Hematopoietic multipotent progenitor cell treated with erythropoietin and hydrocortisone succinate and interleukin-3 and kit ligand, for 4 days (in vitro differentiated cells): ENCODE measurements around the gene PRG2.
"Not testable (repeated sequence)": the region's sequence is repeated elsewhere in the genome, so short reads cannot be mapped to it uniquely, and the experiment has no call there.

Experiments used
- DNase-seq: peaks from one replicate; pipeline ENCODE4 v3.0.0-alpha.2; 2015

PRG2 gene

DNA sequence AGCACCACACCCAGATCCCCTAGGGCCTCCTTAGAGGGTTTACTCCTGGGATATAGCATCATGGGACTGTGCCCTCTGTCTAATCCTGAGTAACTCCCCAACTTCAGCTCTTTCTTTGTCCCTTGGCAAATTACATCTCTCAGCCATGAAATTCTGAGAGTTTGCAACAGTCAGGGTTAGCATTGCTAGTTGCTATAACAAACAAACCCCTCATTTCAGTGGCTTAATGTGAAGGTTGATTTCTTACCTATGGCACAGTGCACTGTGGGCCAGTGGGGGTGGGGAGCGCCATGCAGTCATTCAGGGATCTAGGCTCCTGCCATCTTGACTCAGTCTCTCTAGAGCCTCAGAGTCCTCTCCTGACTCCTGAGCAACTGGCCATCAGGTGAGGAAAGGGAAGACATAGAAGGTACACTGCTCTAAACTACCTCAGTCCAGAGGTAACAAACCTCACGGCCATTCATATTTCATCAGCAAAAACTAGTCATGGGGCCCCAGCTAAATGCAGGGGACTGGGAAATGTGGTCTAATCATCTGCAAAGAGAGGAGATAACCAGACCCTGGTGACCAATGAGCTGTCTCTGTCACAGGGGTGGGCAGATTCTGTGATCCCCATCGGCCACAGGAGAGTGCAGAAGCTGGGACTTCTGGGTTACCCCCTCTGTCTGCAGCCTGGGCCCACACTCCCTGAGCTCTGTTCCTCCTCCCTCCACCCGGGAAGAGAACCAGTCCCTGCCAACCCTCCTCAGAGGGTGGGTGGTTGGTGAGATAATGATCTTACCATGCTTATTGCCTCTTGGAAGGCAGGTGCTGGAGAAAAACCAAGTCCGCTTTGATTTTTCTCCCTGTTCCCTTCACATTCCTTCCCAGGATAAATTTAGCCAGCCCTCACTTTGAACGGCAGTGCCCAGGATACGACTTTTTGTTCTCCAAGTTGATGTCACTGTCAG, 27.0 kb downstream of the PRG2 start:
- DNase-seq, result peak; percentile 77

DNA sequence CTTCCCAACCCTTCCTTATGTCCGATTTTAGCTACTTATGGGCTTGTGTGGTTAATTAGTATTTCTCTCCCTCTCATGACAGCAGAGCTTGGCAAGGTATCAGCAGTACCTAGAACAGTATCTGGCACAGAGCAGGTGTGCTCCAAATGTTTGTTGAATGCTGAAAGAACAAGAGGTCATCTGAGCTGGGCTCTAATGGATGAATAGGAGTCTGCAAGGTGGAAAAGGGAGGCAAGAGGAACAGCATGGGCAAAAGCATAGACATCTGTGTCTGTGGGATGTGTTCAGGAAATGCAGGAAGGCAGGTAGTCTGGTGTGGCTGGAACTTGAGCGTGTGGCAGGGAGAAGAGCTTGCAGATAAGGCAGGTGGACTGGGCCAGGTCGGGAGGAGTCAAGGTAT, 28.5 kb downstream of the PRG2 start:
- no peak for DNase-seq

DNA sequence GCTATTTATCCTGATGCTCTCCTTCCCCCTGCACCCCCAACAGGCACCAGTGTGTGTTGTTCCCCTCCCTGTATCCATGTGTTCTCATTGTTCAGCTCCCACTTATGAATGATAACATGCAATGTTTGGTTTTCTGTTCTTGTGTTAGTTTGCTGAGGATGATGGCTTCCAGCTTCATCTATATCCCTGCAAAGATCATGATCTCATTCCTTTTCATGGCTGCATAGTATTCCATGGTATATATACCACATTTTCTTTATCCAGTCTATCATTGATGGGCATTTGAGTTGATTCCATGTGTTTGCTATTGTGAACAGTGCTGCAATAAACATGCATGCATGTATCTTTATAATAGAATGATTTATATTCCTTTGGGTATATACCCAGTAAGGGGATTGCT, 29.0 kb downstream of the PRG2 start:
- DNase-seq, result not testable (repeated sequence)

DNA sequence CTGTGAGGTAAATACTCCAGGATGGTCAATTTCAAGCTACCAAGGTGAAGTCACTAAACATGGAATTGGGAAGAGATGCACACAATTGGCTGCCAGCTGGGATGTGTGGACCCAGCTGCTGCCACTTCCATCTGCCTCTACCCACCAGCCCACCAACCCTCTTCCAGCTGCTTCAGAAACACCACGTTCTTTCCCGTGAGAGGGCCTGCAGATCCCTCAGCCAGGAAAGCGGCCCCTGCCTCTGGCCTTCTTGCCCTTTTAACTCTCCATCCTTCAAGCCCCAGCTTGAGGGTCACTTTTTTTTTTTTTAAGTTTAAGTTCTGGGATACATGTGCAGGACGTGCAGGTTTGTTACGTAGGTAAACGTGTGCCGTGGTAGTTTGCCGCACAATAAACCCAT, 29.5 kb downstream of the PRG2 start:
- no peak for DNase-seq

DNA sequence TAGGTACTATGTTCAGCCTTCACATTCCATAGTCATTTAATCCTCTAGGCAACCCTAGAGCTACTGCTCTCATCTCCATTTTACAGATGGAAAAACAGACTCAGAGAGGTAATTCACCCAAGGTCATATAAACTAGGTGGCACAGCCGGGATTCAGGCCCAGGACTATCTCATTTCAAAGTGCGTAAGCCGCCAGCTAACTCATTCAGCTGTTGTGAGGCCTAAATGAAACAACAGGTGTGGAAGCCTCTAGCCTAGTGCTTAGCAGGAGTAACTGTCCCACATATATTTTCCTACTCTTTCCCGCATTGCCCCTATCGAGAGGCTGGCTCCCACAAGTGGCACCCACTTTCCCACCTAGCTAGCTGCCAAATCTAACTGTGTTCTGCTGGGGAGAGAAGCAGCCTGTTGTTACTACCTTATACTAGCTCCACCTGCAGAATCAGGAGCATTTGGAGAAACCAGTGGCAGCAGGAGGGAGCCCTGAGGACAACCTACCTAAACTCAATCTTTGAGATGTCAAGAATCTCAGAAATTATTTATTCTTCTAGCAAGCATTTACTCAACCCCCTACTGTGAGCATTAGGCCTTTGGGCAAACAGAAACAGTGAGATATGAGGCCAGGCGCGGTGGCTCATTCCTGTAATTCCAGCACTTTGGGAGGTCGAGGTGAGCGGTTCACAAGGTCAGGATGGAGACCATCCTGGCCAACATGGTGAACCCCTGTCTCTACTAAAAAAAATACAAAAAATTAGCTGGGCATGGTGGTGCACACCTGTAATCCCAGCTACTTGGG, 30.4 kb downstream of the PRG2 start:
- DNase-seq, result no peak

DNA sequence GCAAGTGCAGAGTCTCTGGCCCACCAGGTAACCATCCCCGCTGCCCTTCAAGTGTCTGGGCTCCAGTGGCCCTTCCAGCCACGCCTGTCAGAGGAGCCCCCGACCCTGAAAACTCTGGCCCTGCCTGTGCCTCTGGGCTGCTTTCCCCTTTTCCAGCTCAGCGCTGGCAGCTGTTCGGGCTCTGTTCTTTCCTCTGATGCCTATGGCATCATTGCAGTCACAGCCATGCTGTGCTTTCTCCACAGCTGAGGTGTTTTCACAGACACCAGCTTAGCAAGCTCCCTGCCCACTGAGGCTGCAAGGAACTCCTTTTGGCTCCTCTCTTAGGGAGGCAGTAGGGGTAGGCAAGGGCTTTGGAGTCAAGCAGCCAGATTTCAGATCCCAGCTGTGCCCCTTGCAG, 31.1 kb downstream of the PRG2 start:
- no peak for DNase-seq

DNA sequence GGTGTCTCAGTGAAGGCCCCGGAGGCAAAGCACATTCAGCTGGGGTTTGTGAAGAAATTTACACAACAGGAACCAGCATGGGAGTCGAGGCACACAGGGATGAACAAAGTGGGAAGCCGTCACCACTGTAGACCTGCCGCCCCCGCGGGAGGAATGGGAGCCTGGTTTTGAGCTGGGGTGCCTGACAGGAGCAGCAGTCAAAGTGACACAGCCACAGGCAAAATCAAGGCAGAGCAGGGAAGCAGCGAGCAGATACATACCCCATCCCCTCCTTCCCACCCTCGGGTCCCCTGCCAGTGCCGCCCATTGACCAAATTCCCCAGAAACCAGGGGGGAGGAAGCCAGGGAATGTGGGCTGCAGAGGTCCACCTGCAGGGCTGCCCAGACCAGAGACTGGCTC, 31.5 kb downstream of the PRG2 start:
- DNase-seq, result no peak

DNA sequence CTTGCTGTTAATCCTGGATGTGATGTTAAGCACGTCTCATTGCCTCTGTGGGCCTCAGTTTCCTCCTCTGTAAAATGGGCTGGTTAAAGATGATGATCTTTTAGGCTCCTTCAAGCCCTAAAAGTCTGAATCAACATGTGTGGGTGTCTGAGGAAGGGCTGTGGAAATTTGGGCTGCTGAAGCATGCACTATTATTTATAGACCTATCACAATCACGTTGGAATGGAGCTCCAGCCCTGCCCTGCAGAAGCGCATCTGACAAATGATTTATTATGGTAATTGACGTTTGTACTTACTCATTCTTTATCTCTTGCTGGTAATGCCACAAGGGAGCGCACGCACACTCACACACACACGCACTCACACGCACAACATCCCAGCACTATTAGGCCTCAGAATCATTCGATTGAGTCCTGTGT, 31.9 kb downstream of the PRG2 start:
- DNase-seq, result peak; percentile 88

DNA sequence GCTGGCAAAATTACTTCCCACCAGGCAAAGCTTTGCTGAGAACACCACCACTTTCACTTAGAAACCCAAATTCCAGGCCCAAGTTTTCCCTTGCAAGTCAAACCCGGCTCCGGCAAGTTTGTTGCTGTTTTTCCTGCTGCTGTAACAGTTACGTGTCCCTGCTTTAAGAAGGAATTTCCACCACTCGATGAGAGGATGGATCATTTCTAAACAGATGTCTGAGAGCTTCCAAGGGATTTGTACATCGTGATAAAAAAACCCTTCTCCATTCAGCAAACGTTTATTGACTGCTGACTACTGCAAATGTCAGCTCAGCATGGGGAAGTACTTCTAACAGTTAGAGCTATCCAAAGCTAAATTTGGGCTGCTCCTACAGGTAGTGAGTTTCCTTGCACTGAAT, 32.6 kb downstream of the PRG2 start:
- peak; percentile 49 for DNase-seq

DNA sequence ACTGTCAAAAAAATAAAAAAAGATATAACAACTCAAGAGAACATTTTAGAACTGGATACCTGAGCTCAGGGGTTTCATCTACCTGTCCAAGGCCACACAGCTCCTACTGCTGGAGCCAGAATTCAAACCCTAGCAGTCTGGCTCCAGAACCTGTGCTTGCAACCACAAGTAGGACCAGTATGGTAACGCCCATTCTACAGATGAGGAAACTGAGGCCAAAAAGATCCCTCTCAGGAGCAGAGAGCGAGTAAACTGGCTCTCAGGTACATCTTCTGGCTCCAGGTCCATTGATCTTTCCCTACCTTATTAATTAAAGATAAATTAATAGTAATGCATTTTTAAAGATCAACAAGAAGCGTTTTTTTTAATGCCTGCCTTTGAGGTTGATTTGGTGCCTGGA, 33.1 kb downstream of the PRG2 start:
- DNase-seq, result no peak

DNA sequence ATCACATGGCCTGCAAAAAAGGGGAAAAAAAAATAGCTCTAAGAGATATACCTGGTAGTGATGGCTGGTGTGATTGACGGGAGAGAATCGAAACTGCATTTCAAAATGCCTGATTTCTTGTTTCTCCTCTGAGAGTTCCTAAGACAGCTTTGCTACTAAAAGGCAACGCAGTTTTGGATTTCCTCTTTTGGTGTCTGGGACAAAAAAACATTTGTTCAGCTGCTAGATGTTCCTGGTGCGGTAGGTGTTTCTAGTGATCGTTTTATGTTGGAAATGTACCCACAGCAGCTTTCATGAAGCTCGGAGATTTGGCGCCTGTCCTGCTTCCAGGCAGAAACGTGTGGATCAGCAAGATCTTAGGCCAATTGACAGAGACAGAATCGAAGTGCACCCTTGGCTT, 34.2 kb downstream of the PRG2 start:
- DNase-seq, result peak; percentile 27

DNA sequence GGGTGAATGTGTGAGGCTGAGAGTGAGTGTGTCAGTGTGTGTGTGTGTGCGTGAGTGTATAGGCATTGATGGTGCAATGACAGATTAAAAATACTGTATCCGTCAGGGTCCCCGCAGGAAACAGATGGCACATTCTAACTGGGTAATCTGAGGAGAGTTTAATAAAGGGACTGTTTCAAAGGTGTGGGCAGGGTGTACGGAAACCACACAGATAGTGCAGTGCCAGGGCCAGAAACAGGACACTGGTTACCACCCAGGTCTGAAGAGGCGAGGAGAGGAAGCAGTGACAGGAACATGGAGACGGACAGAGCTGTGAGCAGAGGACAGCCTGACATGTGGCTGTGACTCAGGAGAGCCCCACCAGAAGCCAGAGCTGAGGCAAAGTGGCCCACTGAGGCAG, 35.8 kb downstream of the PRG2 start:
- peak; percentile 95 for DNase-seq

DNA sequence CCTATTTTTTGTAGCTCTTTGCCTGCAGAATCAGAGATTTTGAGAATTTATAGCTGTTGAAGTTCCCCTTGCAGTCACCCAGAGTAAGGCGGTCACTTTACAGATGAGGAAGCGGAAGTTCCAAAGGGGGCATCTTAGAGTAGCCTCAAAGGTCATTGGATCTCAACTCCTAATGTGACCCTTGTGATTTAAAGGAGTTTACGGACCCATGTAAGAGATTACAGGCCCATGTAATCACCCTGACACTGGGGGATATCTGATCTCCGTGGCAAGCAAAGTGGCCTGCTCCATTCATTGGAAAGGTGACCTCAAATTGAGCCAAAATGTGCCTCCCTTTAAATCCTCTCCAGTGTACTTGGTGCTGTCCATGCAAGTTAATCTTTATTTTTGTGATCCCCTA, 36.6 kb downstream of the PRG2 start:
- DNase-seq, result peak; percentile 64

DNA sequence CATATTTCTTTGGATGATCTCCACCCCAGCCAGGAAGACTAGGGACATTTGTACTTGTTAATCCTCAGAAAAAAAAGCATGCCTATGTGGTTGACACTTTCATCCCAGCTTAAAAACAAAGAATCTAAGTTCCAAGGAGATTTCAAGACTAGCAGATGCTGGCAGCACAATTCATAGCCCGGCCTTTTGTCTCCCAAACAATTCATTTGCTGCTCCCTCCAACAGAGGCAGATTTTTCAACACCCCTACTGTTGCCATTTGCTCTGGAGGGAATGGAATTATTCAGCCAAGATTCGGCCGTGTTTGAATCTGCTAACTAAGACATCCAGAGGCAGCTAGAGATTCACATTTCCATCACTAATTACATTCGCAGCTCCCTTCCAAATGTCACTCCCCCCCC, 37.0 kb downstream of the PRG2 start:
- DNase-seq, result no peak

DNA sequence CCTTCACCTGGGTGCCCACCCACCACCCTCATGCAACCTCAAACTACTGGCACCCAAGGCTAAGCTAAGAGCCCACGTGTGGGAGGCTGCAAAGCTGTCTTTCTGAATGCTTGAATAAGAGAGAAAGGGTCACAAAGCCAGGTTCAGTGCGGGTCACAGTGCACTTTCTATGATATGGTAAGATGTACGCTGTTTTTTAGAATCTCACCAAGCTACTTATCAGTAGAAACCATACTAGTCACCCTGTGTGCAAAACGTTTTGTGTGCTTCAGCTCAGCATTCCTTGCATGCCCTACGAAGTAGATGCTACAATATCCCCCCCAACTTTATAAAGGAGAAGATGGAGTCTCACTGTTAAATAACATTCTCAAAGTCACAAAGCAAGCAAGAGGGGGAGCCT, 37.4 kb downstream of the PRG2 start:
- DNase-seq, result peak; percentile 79

DNA sequence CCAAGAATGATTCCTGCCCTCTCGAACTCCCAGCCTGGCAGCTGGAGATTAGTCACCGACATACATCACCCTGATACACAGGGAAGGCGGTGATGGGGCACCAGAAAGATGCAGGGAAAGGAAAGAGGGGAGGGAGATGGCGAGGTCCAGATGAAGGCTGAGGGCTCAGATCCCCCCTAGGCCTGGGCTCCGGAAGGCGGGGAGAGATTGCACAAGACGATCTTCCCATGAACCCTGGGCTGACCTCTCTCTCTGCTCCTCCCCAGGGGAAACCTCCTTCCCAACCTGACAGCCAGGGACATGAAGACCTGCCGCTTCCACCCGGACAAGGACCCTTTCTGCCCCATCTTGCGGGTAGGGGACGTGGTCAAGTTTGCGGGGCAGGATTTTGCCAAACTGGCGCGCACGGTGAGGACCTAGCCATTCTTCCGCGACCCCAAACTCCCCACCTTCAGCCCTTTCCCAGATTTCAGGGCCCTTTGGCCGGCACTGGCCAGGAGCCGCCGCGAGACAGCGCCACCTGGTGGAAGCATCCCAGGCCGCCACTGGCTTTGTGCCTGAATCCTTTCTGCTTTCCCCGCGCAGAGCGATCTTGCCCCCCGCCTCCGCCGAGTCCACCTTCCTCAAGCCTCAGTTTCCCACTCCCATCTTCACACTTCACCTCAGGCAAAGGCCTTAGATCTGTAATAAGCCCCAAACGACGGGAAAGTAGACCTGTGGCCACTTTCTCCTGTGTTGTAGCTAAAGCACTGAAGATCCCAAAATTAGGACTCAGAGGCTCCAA, 40.8 kb downstream of the PRG2 start:
- DNase-seq, result peak; percentile 69

DNA sequence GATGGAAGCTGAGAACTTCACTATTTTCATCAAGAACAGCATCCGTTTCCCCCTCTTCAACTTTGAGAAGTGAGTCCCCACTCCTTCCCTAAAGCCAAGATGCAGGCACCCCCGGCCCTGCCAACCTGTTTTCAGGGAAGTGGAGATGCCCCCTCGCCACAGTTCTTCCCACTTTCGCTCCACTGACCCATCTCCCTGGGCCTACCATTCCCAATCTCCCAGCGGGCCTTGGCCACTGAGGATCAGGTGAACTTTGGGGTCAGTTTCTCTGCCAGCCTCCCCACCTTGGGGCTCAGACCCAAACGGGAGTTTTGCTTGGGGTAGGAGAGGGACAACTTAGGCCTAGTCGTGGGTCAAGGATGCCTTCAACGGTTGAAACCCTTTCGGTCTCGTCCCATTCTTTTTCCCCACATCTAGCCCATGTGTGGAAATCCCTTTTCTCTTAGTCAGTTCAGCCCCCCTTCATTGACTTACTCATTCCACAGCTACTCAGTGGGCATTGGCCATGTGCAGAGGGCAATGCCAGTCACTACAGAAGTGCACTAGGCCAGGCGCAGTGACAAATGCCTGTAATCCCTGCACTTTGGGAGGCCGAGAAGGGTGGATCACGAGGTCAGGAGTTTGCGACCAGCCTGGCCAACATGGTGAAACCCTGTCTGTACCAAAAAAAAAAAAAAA, 41.7 kb downstream of the PRG2 start:
- no peak for DNase-seq

DNA sequence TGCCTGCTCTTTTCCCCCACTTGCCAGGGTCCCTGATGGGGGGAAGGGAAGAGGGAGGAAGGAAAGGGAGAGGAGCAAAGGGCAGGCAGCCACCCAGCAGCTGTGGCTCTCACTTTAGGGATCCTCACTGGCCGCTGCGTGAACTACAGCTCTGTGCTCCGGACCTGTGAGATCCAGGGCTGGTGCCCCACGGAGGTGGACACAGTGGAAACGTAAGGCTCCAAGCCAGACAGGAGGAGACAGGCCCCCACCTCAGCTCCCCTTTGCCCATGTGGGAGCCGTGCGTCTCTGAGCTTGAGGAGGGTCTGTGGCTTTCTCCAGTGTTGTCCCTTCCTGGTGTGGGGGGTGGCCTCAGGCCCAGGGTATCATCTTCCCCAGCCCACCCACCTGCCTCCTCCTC, 42.4 kb downstream of the PRG2 start:
- no peak for DNase-seq

DNA sequence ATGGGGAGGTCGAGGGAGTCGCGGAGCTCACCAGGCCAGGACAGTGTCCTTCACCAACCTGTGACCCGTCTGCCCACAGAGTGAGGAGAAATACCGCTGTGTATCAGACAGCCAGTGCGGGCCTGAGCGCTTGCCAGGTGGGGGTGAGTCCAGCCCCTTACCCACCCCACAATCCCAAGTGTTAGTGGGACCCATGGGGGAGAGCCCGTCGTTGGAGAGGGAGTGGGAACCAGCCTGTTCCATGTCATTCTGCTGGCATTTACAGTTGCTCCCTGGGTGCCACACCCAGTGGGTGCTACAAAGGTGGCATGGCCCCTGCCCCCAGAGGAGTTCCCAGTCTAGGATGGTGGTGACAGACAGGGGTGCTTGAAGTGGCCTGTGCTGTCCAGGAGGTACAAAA, 43.1 kb downstream of the PRG2 start:
- DNase-seq, result no peak

DNA sequence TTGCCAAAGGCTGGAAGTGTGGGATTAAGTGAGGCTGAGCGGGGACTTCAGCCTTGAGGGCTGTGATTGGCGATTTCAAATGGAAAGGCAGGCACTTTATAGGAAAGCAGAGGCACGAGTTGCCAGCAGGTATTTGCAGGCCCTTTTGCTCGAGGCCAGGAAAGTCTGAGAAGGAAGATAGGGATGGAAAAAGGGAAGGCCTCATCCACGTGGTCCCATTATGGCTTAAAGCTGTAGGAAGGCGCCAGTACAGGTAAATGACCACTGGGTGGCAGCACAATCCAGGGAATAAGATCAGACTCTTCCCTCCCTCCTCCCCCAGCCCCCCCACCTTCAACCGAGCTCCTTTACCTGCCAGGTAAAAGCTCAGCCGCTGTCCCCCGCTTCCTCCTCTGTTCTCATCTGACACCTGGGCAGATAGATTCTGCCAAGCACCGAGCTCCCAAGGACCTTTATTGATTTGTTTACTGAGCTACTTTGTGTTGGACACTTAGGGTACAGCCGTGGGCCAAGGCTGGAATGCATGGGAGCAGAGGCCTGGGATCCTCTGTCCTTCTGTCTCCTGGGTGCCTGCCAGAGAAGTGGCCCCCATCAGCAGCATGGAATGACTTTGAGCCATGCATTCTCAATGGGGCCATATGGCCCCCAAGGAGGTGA, 44.8 kb downstream of the PRG2 start:
- peak; percentile 86 for DNase-seq

DNA sequence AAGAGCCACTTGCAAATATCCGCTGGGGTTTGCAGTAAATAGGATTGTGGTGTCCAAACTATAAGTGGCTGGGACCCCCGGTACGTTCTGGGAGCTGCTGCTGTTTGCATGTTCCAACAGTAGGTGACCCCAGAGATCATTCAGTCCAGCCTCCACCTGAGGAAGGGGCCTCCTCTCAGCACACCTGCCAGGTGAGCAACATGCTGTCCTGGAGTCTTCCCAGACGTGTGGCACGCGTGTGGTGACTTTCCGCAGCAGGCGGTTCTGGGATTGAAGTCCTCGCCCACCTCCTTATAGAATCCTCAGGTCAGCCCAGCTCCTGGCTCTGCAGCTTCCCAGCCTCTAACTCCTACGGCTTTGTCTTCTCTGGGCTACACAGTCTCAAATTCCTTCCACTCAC, 45.6 kb downstream of the PRG2 start:
- no peak for DNase-seq

DNA sequence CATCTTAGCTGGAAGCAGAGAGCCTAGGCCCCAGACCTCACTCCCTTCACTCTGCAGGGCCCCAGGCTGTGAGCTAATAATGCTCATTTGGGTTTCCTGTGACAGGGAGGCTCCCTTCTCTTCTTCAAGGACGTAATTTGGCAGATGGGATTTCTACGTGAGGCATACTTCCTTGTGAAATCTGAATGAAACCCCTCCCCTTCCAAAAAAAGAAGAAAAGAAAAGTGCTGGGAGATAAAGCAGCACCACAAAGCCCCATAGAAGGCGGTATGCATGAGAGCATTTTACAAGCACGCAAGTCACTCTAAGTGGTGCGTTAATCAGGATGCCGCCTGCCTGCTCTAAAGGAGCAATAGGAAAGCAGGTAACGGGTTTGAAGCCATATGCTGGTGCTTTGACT, 46.6 kb downstream of the PRG2 start:
- DNase-seq, result peak; percentile 39
